Measurements from ENCODE around the gene ETV5. TPM values are rescaled to one million over a fixed set of nuclear protein-coding genes. Genes with fewer than 3 reads are reported as not detected.

ETV5 gene
- total and polyA plus RNA-seq, 2 of the 4 experiments (the other 2 are of a cell fraction) = 15.7 to 20.1 TPM

DNA sequence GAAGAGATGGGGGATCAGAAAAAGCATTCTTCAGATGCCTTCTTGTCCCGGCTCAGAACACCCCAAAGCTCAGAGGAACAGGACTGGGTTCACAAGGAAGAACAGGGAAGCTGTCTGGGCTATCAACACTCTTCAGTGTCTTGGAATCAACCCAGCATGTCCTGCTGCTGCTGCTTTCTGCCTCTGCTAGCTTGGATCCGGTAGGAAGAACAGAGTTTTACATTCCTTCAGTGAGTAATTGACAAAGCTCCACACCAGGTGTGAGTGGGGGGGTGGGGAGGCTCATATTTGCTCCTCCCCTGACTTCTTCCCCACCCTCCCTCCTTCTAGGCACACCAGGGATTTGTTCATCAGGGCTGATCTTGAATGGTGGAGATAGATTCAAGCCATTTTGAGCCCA lies 13.1 kb upstream of the ETV5 start:
- ChIA-PET CTCF (no interaction called here), POLR2A (ENCODE audit: unreplicated experiment) (interaction anchor here (0.6 kb wide), 1 partner anchor 12 kb away, joined by 3 read pairs; no protein-coding TSS in a partner anchor)
- Histone ChIP-seq H3K27me3 (ENCODE audit: control insufficient read depth, insufficient read depth, low read length) (peaks cover 36% of the 10 kb centered on the region), H3K9me3 (ENCODE audit: control insufficient read depth, insufficient read depth, low read length) (no peaks in the 10 kb centered on the region), H3K23ac (ENCODE audit: low read depth, low read length) (no peak overlapping the region), H2AFZ (replicated peaks; ENCODE audit: low read length, poor library complexity) (no peak overlapping the region), H3K18ac (ENCODE audit: low read depth, low read length) (no peak overlapping the region), H2BK15ac (ENCODE audit: low read depth, low read length) (no peak overlapping the region), H3K4ac (ENCODE audit: low read depth, low read length) (no peak overlapping the region; the same call in 1 of the 2 replicates), H4K20me1 (ENCODE audit: insufficient read depth, low read length) (no peaks in the 10 kb centered on the region), H4K8ac (ENCODE audit: low read depth in 2 of 2, low read length in 2 of 2) (no peak overlapping the region), H2BK5ac (ENCODE audit: low read depth, low read length, poor library complexity, severe bottlenecking) (no peak overlapping the region), H3K36me3 (ENCODE audit: control insufficient read depth, insufficient read depth, low read length) (no peaks in the 10 kb centered on the region), H2AK9ac (replicated peaks; ENCODE audit: low read depth, low read length, poor library complexity) (no peak overlapping the region), H3K79me1 (ENCODE audit: low read depth in 1 of 2, low read length in 2 of 2) (no peaks in the 10 kb centered on the region), H3K56ac (ENCODE audit: extremely low read depth, insufficient read depth, low read length) (no peak overlapping the region), H4K91ac (ENCODE audit: insufficient read depth, low read depth, low read length) (no peak overlapping the region), H3K9ac (ENCODE audit: low read depth, low read length) (no peak overlapping the region), H4K5ac (ENCODE audit: low read depth, low read length) (no peak overlapping the region), H2BK120ac (ENCODE audit: low read depth, low read length) (no peak overlapping the region), H2BK20ac (ENCODE audit: low read depth, low read length) (no peak overlapping the region), H3K4me2 (ENCODE audit: low read depth, low read length) (no peak overlapping the region), H2AK5ac (ENCODE audit: low read depth, low read length) (no peak overlapping the region), H3K4me1 (ENCODE audit: control insufficient read depth, insufficient read depth, low read length) (no peaks in the 10 kb centered on the region), H3K14ac (replicated peaks; ENCODE audit: low read depth, low read length) (no peak overlapping the region), H3K27ac (ENCODE audit: insufficient read depth, low read length) (no peak overlapping the region), H3K4me3 (ENCODE audit: insufficient read depth, low read depth, low read length) (no peak overlapping the region), H3K9me1 (ENCODE audit: insufficient read depth, low read length) (no peaks in the 10 kb centered on the region)
- no peak for DNase-seq
- in situ Hi-C loops (cut with MboI; ENCODE audit: low sequenced_read_pairs) (no loop called here), dilution Hi-C loops (cut with HindIII; ENCODE audit: low sequenced_read_pairs, unreplicated experiment) (no loop called here), intact Hi-C loops (cut with micrococcal nuclease) (no loop called here)
- no TSS peak for BruUV-seq (replicated peaks)
- TF ChIP-seq, protein P1, sequence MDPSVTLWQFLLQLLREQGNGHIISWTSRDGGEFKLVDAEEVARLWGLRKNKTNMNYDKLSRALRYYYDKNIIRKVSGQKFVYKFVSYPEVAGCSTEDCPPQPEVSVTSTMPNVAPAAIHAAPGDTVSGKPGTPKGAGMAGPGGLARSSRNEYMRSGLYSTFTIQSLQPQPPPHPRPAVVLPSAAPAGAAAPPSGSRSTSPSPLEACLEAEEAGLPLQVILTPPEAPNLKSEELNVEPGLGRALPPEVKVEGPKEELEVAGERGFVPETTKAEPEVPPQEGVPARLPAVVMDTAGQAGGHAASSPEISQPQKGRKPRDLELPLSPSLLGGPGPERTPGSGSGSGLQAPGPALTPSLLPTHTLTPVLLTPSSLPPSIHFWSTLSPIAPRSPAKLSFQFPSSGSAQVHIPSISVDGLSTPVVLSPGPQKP (IDR thresholded peaks at IDR 0.05; ENCODE audit: borderline replicate concordance, low read depth, low read length) = no peak
- TF ChIP-seq, protein P2, sequence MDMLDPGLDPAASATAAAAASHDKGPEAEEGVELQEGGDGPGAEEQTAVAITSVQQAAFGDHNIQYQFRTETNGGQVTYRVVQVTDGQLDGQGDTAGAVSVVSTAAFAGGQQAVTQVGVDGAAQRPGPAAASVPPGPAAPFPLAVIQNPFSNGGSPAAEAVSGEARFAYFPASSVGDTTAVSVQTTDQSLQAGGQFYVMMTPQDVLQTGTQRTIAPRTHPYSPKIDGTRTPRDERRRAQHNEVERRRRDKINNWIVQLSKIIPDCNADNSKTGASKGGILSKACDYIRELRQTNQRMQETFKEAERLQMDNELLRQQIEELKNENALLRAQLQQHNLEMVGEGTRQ (IDR thresholded peaks at IDR 0.05; ENCODE audit: low read depth, low read length) = no peak
- TF ChIP-seq CHD1 (IDR thresholded peaks at IDR 0.05; ENCODE audit: low read depth, low read length) (no peak), NFE2L2 (IDR thresholded peaks at IDR 0.05; ENCODE audit: low read depth, low read length) (no peak), MXI1 (IDR thresholded peaks at IDR 0.05; ENCODE audit: borderline replicate concordance, low read depth, low read length) (no peak), SMC3 (IDR thresholded peaks at IDR 0.05; ENCODE audit: low read depth, low read length) (no peak), RAD21 (IDR thresholded peaks at IDR 0.05; ENCODE audit: low read length) (no peak), RCOR1 (IDR thresholded peaks at IDR 0.05; ENCODE audit: insufficient replicate concordance, low read length) (no peak), POLR2A (IDR thresholded peaks at IDR 0.05; ENCODE audit: low read depth, low read length) (no peak), MAZ (IDR thresholded peaks at IDR 0.05; ENCODE audit: borderline replicate concordance, low read depth, low read length) (no peak), MAFK (IDR thresholded peaks at IDR 0.05; ENCODE audit: low read depth, low read length) (no peak), RFX5 (IDR thresholded peaks at IDR 0.05; ENCODE audit: low read depth, low read length) (no peak), FOS (IDR thresholded peaks at IDR 0.05; ENCODE audit: low read depth, low read length) (no peak), BHLHE40 (IDR thresholded peaks at IDR 0.05; ENCODE audit: low read depth, low read length) (no peak), CEBPB (IDR thresholded peaks at IDR 0.05; ENCODE audit: low read depth, low read length) (no peak)
- TF ChIP-seq, protein P3, sequence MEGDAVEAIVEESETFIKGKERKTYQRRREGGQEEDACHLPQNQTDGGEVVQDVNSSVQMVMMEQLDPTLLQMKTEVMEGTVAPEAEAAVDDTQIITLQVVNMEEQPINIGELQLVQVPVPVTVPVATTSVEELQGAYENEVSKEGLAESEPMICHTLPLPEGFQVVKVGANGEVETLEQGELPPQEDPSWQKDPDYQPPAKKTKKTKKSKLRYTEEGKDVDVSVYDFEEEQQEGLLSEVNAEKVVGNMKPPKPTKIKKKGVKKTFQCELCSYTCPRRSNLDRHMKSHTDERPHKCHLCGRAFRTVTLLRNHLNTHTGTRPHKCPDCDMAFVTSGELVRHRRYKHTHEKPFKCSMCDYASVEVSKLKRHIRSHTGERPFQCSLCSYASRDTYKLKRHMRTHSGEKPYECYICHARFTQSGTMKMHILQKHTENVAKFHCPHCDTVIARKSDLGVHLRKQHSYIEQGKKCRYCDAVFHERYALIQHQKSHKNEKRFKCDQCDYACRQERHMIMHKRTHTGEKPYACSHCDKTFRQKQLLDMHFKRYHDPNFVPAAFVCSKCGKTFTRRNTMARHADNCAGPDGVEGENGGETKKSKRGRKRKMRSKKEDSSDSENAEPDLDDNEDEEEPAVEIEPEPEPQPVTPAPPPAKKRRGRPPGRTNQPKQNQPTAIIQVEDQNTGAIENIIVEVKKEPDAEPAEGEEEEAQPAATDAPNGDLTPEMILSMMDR (conservative IDR thresholded peaks at IDR 0.05; ENCODE audit: low read depth, low read length) = no peak
- WGBS, 2 experiments (ENCODE audit: extremely low coverage in 2 of 2, insufficient read length in 1 of 2) = 33% methylated on average over 1 of the region's 2 CpGs; no CpG with 5 or more reads in 1 of the 2 experiments
- no peak for ATAC-seq (ENCODE audit: low read depth)

Measured in IMR-90 (cell line).